Thoracic aorta (tissue), 2 donors: Measurements from ENCODE around the gene PRSS12. TPM values are rescaled to one million over a fixed set of nuclear protein-coding genes. Genes with fewer than 3 reads are reported as not detected.

Experiments
- ATAC-seq: fragments of 150-250 bp; one replicate; pipeline ENCODE4 v1.8.0; 2017; ENCODE audit warnings: low read depth; ENCODE audit not compliant: insufficient number of reproducible peaks, low FRiP score
- DNase-seq: peaks from one replicate; pipeline ENCODE4 v3.0.0-alpha.2; 2020; ENCODE audit warnings: low spot score
- H3K27ac ChIP-seq, 2 donors: fragments of 200-600 bp; sonication (generic); 1 replicate in 1 of 2; 2 replicates in 1 of 2; pipeline ENCODE4 v1.5.1; 2016; ENCODE audit warnings: mild to moderate bottlenecking in 2 of 2, moderate library complexity in 2 of 2
- H3K27me3 ChIP-seq: fragments of 200-600 bp; sonication (generic); replicated peaks from 2 replicates; pipeline ENCODE4 v1.6.0; 2016; ENCODE audit warnings: mild to moderate bottlenecking; ENCODE audit not compliant: insufficient read depth
- H3K36me3 ChIP-seq: fragments of 200-600 bp; sonication (generic); one replicate; pipeline ENCODE4 v1.5.1; 2016
- H3K4me1 ChIP-seq, 2 donors: fragments of 200-600 bp; sonication (generic); 1 replicate in 1 of 2; 2 replicates in 1 of 2; pipeline versions ENCODE4 v1.5.1 to v1.6.0; 2016; ENCODE audit warnings: low read depth in 2 of 2, mild to moderate bottlenecking in 1 of 2; ENCODE audit not compliant: control insufficient read depth in 1 of 2
- H3K4me3 ChIP-seq: fragments of 200-600 bp; sonication (generic); 2 replicates; pipeline ENCODE4 v1.5.1; 2016; ENCODE audit warnings: mild to moderate bottlenecking
- H3K9me3 ChIP-seq: fragments of 200-600 bp; sonication (generic); 2 replicates; pipeline ENCODE4 v1.5.1; 2016
- total RNA-seq, 2 donors: library from RNA; depleted of rRNA; stranded (reverse); fragments of >200 nt; gene quantifications; one replicate each; pipeline versions ENCODE4 v1.1.0 to v1.2.3, GENCODE V29; 2016
- TF ChIP-seq, protein P1 (sequence below): fragments of 200-600 bp; sonication (generic); IDR thresholded peaks from one replicate; pipeline ENCODE4 v1.5.1; 2019; ENCODE audit warnings: antibody characterized with exemption

PRSS12 gene
- total RNA-seq, 2 donors from 2014 or later: 0.14 to 0.27 TPM

GRCh38 chr4:118284169-118284568, 68.6 kb downstream of the PRSS12 start:
- H3K4me1 ChIP-seq: peaks cover 0 to 17% of the 10 kb centered on the region in 2 donors
- no peaks in the 10 kb centered on the region for H3K36me3 ChIP-seq
- H3K27ac ChIP-seq: no peak overlapping the region
- H3K9me3 ChIP-seq: no peaks in the 10 kb centered on the region
- TF ChIP-seq, protein P1, sequence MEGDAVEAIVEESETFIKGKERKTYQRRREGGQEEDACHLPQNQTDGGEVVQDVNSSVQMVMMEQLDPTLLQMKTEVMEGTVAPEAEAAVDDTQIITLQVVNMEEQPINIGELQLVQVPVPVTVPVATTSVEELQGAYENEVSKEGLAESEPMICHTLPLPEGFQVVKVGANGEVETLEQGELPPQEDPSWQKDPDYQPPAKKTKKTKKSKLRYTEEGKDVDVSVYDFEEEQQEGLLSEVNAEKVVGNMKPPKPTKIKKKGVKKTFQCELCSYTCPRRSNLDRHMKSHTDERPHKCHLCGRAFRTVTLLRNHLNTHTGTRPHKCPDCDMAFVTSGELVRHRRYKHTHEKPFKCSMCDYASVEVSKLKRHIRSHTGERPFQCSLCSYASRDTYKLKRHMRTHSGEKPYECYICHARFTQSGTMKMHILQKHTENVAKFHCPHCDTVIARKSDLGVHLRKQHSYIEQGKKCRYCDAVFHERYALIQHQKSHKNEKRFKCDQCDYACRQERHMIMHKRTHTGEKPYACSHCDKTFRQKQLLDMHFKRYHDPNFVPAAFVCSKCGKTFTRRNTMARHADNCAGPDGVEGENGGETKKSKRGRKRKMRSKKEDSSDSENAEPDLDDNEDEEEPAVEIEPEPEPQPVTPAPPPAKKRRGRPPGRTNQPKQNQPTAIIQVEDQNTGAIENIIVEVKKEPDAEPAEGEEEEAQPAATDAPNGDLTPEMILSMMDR: no peak
- no peak for DNase-seq
- H3K4me3 ChIP-seq: no peak overlapping the region
- H3K27me3 ChIP-seq: no peaks in the 10 kb centered on the region
- ATAC-seq: no peak

GRCh38 chr4:118282692-118283091, 70.1 kb downstream of the PRSS12 start:
- ATAC-seq: no peak
- H3K36me3 ChIP-seq: no peaks in the 10 kb centered on the region

DNA sequence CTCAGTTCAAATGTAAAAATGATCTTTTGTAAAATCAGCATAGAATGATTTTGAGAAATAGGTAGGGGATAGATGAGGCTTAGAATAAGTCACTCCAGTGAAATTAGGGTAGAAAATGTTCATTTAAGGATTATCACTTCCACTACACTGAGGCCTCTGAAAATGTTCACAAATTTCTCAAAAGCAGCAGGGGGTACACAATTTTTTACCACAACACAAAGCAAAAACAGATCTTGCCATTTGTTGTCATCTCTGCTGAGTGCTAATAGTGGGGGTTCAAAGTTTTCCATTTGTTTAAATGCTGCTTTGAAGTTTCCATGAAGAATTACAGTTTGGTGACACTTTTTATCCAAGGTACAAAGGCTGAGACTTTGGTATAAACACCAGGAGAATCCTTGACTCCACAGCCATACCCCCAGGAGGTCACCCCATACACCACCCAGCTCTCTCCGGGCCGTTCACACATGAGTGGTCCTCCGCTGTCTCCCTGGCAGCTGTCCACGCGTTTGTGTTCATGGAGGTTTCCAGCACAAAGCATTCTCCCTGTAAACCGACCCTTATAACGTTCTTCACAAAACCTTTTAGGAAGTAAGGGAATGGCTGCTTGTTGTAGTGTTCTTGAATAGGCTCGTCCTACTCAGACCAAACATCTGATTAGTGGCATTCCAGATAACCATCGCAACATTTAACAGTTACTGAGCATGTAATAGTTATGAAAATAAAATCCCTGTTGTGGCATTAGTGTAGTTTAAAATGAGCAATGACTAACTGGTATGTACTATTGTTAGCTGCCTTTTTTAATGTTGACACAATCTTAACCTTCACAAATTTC, 71.0 kb downstream of the PRSS12 start:
- Histone ChIP-seq H3K36me3 (no peaks in the 10 kb centered on the region), H3K4me3 (no peak overlapping the region), H3K27me3 (no peaks in the 10 kb centered on the region), H3K9me3 (no peaks in the 10 kb centered on the region), H3K4me1 (peaks cover 0 to 23% of the 10 kb centered on the region in 2 donors), H3K27ac (no peak overlapping the region)
- DNase-seq (no peak), ATAC-seq (no peak)
- TF ChIP-seq, protein P1: no peak

More at GRCh38 chr4:118282692-118283091, 70.1 kb downstream of the PRSS12 start:
- H3K4me1 ChIP-seq: peaks cover 0 to 21% of the 10 kb centered on the region in 2 donors
- no peaks in the 10 kb centered on the region for H3K9me3 ChIP-seq
- no peak overlapping the region for H3K27ac ChIP-seq
- no peak for DNase-seq
- H3K27me3 ChIP-seq: no peaks in the 10 kb centered on the region
- TF ChIP-seq, protein P1: no peak
- H3K4me3 ChIP-seq: no peak overlapping the region

DNA sequence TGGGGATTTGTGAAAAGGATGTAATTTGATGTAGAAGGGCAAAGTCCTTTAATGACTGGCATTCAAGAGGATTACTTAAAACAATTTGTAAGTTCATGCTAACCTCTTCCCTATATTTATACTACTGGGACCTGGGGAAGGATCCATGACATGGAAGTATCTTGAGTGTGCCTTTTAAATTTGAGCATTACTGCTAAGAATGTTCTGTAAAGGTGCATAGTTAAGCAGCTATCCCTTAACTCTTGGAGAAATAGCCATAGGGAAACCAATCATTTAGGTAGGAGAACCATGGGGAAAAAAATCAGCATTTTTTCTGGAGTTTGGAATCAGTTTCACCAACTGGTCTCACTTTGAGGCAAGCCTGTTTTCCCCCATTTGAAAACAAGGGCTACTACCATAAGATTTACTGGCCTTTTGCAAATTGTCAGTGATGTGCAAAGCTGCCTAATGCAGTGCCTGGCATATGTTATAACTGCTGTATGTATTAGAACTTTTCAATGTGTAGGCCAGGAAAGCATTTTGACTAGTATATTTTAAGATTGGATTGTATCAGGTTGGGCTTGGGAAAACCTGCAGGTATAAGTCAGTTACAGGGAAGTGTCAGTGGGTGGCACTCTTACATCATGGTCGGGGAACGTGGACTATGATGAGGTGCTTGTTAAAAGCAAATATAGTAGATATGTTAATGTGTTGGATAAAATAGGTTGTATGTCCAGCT, 72.1 kb downstream of the PRSS12 start:
- no peak overlapping the region for H3K27ac ChIP-seq
- H3K4me1 ChIP-seq: peaks cover 0 to 23% of the 10 kb centered on the region in 2 donors
- H3K4me3 ChIP-seq: no peak overlapping the region
- H3K27me3 ChIP-seq: no peaks in the 10 kb centered on the region
- ATAC-seq: no peak
- no peaks in the 10 kb centered on the region for H3K9me3 ChIP-seq
- no peak for DNase-seq
- TF ChIP-seq, protein P1: no peak
- no peaks in the 10 kb centered on the region for H3K36me3 ChIP-seq

DNA sequence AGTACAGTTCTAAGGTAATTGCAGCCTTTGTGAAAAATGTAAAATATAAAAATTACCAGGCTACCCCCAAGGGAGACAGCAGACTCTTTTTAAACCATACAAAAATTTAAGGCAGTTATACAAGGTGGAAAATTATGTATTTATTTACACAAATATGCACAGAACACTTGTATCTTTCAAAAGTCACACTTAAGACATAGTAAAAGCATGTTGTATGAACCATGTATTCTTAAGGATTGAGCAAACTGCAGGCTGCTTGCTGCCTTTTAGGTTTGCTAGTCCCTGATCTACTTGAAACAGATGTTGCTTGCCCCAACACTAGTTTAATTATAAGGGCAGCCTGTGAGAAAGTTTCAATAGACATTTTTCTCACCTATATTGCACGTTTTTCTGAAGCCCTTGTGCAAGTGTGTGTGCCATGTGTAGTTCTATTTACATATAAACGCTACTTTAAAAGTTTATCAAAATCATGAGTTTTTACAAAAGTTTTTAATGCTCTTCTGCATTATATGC, 72.8 kb downstream of the PRSS12 start:
- DNase-seq: no peak
- Histone ChIP-seq H3K4me1 (peaks cover 0 to 23% of the 10 kb centered on the region in 2 donors), H3K36me3 (no peaks in the 10 kb centered on the region), H3K4me3 (peak overlapping the region; percentile 85), H3K27ac (no peak overlapping the region), H3K9me3 (no peaks in the 10 kb centered on the region), H3K27me3 (no peaks in the 10 kb centered on the region)
- TF ChIP-seq, protein P1: no peak
- ATAC-seq: no peak
